Nephron (organoid): ENCODE measurements around the gene FSCN2.

Experiments used
- H3K27ac Mint-ChIP-seq, 3 experiments: 2 replicates each; pipeline ENCODE4 v1.8.0; 2020; ENCODE audit warnings: mixed read lengths in 3 of 3, mild to moderate bottlenecking in 2 of 3, moderate library complexity in 1 of 3
- H3K27me3 Mint-ChIP-seq: 2 replicates; pipeline ENCODE4 v1.8.0; 2021; ENCODE audit warnings: low read depth, mild to moderate bottlenecking, moderate library complexity, mixed read lengths
- H3K36me3 Mint-ChIP-seq: 2 replicates; pipeline ENCODE4 v1.8.0; 2020; ENCODE audit warnings: low read depth, mixed read lengths
- H3K4me1 Mint-ChIP-seq: 2 replicates; pipeline ENCODE4 v1.8.0; 2020; ENCODE audit warnings: mixed read lengths
- H3K4me3 Mint-ChIP-seq, 3 experiments: 2 replicates each; pipeline ENCODE4 v1.8.0; 2020; ENCODE audit warnings: mild to moderate bottlenecking in 3 of 3, mixed read lengths in 3 of 3, moderate library complexity in 2 of 3
- H3K9me3 Mint-ChIP-seq: 2 replicates; pipeline ENCODE4 v1.8.0; 2020; ENCODE audit warnings: mixed read lengths
- TF ChIP-seq, protein P1 (sequence below), 3 experiments: fragments of 200-600 bp; sonication (generic); IDR thresholded peaks; one replicate each; pipeline ENCODE4 v1.5.0; 2021; ENCODE audit warnings: antibody characterized with exemption in 3 of 3; ENCODE audit not compliant: unreplicated experiment in 3 of 3

Gene FSCN2

GRCh38 chr17:81513753-81514488, 14.3 kb upstream of the FSCN2 start:
- H3K4me3 Mint-ChIP-seq: peak overlapping the region; percentile 88 to 94 (median 93)
- H3K27ac Mint-ChIP-seq: peak overlapping the region; percentile 98 to 99 (median 99)
- H3K9me3 Mint-ChIP-seq: peaks cover 5% of the 10 kb centered on the region
- peaks cover 22% of the 10 kb centered on the region for H3K27me3 Mint-ChIP-seq
- TF ChIP-seq, protein P1, sequence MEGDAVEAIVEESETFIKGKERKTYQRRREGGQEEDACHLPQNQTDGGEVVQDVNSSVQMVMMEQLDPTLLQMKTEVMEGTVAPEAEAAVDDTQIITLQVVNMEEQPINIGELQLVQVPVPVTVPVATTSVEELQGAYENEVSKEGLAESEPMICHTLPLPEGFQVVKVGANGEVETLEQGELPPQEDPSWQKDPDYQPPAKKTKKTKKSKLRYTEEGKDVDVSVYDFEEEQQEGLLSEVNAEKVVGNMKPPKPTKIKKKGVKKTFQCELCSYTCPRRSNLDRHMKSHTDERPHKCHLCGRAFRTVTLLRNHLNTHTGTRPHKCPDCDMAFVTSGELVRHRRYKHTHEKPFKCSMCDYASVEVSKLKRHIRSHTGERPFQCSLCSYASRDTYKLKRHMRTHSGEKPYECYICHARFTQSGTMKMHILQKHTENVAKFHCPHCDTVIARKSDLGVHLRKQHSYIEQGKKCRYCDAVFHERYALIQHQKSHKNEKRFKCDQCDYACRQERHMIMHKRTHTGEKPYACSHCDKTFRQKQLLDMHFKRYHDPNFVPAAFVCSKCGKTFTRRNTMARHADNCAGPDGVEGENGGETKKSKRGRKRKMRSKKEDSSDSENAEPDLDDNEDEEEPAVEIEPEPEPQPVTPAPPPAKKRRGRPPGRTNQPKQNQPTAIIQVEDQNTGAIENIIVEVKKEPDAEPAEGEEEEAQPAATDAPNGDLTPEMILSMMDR (IDR thresholded peaks at IDR 0.05; ENCODE audit: unreplicated experiment in 3 of 3): no peak
- peaks cover 33% of the 10 kb centered on the region for H3K4me1 Mint-ChIP-seq
- peaks cover 33% of the 10 kb centered on the region for H3K36me3 Mint-ChIP-seq

DNA sequence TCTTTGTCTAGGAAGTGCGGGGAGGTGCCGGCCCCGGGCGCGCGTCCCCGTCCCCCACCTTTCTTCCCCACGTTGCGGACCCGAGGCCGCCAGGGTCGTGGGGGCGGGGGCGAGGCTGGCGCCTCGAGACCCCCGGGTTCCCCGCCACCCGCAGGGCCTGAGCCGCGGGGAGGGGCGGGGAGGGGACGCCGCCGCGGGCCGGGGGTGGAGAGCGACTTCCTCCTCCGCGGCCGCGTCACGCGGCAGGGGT, 13.8 kb upstream of the FSCN2 start:
- TF ChIP-seq, protein P1 (IDR thresholded peaks at IDR 0.05; ENCODE audit: unreplicated experiment in 3 of 3): no peak
- peaks cover 28% of the 10 kb centered on the region for H3K4me1 Mint-ChIP-seq
- peaks cover 5% of the 10 kb centered on the region for H3K9me3 Mint-ChIP-seq
- peaks cover 22% of the 10 kb centered on the region for H3K27me3 Mint-ChIP-seq
- peaks cover 28% of the 10 kb centered on the region for H3K36me3 Mint-ChIP-seq
- peak overlapping the region; percentile 73 to 94 (median 84) for H3K4me3 Mint-ChIP-seq
- H3K27ac Mint-ChIP-seq: peak overlapping the region; percentile 80 to 99 (median 98)

- TF ChIP-seq, protein P1 (IDR thresholded peaks at IDR 0.05; ENCODE audit: unreplicated experiment in 3 of 3): no peak
- Mint-ChIP-seq H3K27me3 (peaks cover 22% of the 10 kb centered on the region), H3K27ac (peak overlapping the region; percentile 88 to 96 (median 96)), H3K4me3 (peak overlapping the region; percentile 87 to 96 (median 94)), H3K36me3 (peaks cover 23% of the 10 kb centered on the region), H3K9me3 (peaks cover 5% of the 10 kb centered on the region), H3K4me1 (peaks cover 23% of the 10 kb centered on the region)
Observed at GRCh38 chr17:81514739-81515529, 13.2 kb upstream of the FSCN2 start.

DNA sequence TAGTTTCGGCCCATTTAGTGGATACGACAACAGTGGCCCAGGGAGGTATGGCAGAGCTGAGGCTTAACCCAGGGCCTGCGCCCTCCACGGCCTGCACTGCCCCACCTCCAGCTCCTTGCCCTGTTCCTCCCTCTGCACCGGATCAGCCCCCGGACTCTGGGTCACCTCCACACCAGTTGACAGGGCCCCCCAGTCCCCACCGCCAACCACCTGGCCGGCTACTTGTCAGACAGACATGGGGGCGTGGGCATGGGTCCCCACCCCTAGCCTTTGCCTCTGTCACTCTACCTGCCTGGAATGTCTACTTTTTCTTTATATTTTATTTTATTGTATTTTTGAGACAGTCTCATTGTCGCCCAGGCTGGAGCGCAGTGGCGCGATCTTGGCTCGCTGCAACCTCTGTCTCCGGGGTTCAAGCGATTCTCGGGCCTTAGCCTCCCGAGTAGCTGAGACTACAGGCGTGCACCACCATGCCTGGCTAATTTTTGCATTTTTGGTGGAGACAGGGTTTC, 12.6 kb upstream of the FSCN2 start:
- TF ChIP-seq, protein P1 (IDR thresholded peaks at IDR 0.05; ENCODE audit: unreplicated experiment in 3 of 3): no peak
- H3K27ac Mint-ChIP-seq: peak overlapping the region; percentile 88 to 96 (median 96)
- H3K27me3 Mint-ChIP-seq: peaks cover 26% of the 10 kb centered on the region
- peaks cover 23% of the 10 kb centered on the region for H3K4me1 Mint-ChIP-seq
- peak overlapping the region; percentile 87 to 96 (median 94) for H3K4me3 Mint-ChIP-seq
- H3K9me3 Mint-ChIP-seq: peaks cover 3% of the 10 kb centered on the region
- peaks cover 16% of the 10 kb centered on the region for H3K36me3 Mint-ChIP-seq

DNA sequence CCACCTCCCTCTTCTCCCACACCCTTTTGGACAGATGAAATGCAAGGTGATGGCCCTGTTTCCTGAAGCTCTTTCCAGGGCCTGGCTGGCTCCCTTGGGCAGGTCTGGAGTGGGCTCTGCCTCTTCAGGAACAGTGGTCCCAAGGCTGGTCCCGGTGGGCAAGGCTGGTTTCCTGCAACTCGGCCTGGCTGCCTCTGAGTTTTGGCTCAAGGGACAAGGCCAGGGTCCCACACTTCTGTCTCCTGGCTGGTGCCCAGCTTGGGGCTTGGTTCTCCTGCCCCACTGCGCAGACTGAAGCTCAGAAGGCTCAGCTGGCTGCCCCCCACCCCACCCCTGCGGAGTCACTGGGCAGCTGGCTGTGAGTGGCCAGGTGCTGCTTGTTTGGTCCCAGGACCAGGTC, 11.7 kb upstream of the FSCN2 start:
- H3K4me3 Mint-ChIP-seq: peak overlapping the region; percentile 87 to 96 (median 94)
- TF ChIP-seq, protein P1 (IDR thresholded peaks at IDR 0.05; ENCODE audit: unreplicated experiment in 3 of 3): no peak
- H3K36me3 Mint-ChIP-seq: peaks cover 8% of the 10 kb centered on the region
- H3K27ac Mint-ChIP-seq: peak overlapping the region; percentile 37 to 96 (median 79)
- H3K4me1 Mint-ChIP-seq: peaks cover 27% of the 10 kb centered on the region
- H3K9me3 Mint-ChIP-seq: peaks cover 1% of the 10 kb centered on the region
- peaks cover 20% of the 10 kb centered on the region for H3K27me3 Mint-ChIP-seq
